NCI-H1694 treated with DMSO at 0.1 percent for 48 hours (cell line): ENCODE results near the gene EZH2.

Experiments
- DNase-seq: peaks from one replicate; lab custom pipeline; 2025; lab: John Stamatoyannopoulos, UW

EZH2 gene

DNA sequence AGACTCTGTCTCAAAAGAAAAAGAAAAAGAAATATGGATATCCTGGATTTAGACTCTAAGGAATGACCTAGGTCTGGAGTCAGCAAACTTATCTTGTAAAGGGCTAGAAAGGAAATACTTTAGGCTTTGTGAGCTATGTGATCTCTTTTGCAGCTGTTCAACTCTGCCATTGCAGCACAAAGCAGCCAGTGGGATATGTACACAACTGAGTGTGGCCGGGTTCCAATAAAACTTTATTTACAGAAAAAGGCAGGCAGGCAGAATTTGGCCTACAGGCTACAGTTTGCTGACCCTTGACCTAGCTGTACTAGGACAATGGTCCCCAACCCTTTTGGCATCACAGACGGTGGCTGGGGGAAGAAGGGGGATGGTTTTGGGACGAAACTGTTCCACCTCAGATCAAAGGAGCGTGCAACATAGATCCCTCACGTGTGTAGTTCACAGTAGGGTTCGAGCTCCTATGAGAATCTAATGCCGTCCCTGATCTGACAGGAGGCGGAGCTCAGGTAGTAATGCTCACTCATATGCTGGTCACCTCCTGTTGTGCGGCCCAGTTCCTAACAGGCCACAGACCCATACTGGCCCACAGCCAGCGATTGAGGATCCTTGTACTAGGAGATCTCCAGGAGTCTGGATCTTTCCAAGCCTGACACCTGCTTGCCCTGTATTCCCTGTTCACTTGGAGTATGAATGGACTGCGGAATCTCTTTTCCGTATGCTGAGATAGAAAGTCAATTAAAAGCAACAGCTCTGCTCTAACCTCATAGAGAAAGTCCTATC is 122.4 kb downstream of the EZH2 start:
- DNase-seq, result no peak
